WTC11 (cell line): ENCODE data around the gene BABAM2. TPM values are rescaled to one million over a fixed set of nuclear protein-coding genes. Genes with fewer than 3 reads are reported as not detected.

Experiments
- ATAC-seq: fragments of 200-7000 bp; cut with Tn5 transposase; 2 replicates; pipeline ENCODE4 v1.10.0; 2021; ENCODE audit warnings: mild to moderate bottlenecking, moderate library complexity
- CTCF ChIA-PET: fragments of 300-600 bp; sonication (Branson Sonifier 250); formaldehyde crosslinking; loops from one replicate; lab custom pipeline; 2021; ENCODE audit warnings: antibody characterized with exemption; lab: Charles Lee
- POLR2A ChIA-PET: fragments of 350-600 bp; sonication (Branson Sonifier 250); formaldehyde crosslinking; loops from one replicate; lab custom pipeline; 2021; ENCODE audit warnings: antibody characterized with exemption; lab: Charles Lee
- DNase-seq: peaks from one replicate; pipeline ENCODE4 v3.0.0; 2021; ENCODE audit warnings: low spot score
- H3K27ac Mint-ChIP-seq: 2 replicates; pipeline ENCODE4 v1.8.0; 2021; ENCODE audit warnings: mixed read lengths
- H3K27me3 Mint-ChIP-seq: 2 replicates; pipeline ENCODE4 v1.8.0; 2021; ENCODE audit warnings: low read depth, mild to moderate bottlenecking, moderate library complexity, mixed read lengths
- H3K36me3 Mint-ChIP-seq: 2 replicates; pipeline ENCODE4 v1.8.0; 2021; ENCODE audit warnings: mixed read lengths
- H3K4me1 Mint-ChIP-seq: 2 replicates; pipeline ENCODE4 v1.8.0; 2022; ENCODE audit warnings: mixed read lengths
- H3K4me3 Mint-ChIP-seq: 2 replicates; pipeline ENCODE4 v1.8.0; 2021; ENCODE audit warnings: mild to moderate bottlenecking, moderate library complexity, mixed read lengths
- H3K9me3 Mint-ChIP-seq: 2 replicates; pipeline ENCODE4 v1.8.0; 2021; ENCODE audit warnings: mixed read lengths
- ATF1 ChIP-seq: sonication (generic); formaldehyde crosslinking; IDR thresholded peaks from 2 replicates; pipeline ENCODE4 v1.8.1; 2023; ENCODE audit warnings: mild to moderate bottlenecking, moderate library complexity, missing genetic modification reagents
- CTCF ChIP-seq: fragments of 200-600 bp; IDR thresholded peaks from 2 replicates; pipeline ENCODE4 v1.8.0; 2022; ENCODE audit warnings: antibody characterized with exemption
- ELF4 ChIP-seq: sonication (generic); formaldehyde crosslinking; IDR thresholded peaks from 2 replicates; pipeline ENCODE4 v1.8.1; 2022; ENCODE audit warnings: low read depth, mild to moderate bottlenecking, moderate library complexity, missing genetic modification reagents
- FOXJ3 ChIP-seq: sonication (generic); formaldehyde crosslinking; IDR thresholded peaks from 2 replicates; pipeline ENCODE4 v1.9.0; 2021; ENCODE audit warnings: missing genetic modification reagents, mild to moderate bottlenecking, borderline replicate concordance
- FOXP1 ChIP-seq: sonication (generic); formaldehyde crosslinking; IDR thresholded peaks from 2 replicates; pipeline ENCODE4 v1.8.0; 2022; ENCODE audit warnings: missing genetic modification reagents, mild to moderate bottlenecking, moderate library complexity, borderline replicate concordance
- FOXP4 ChIP-seq: sonication (generic); formaldehyde crosslinking; IDR thresholded peaks from 2 replicates; pipeline ENCODE4 v1.8.0; 2022; ENCODE audit warnings: mild to moderate bottlenecking, missing genetic modification reagents
- GRHL2 ChIP-seq: fragments of 250-450 bp; sonication (Bioruptor Pico); IDR thresholded peaks from 2 replicates; pipeline ENCODE4 v1.8.0; 2022; ENCODE audit warnings: mild to moderate bottlenecking, moderate library complexity; ENCODE audit not compliant: insufficient replicate concordance, severe bottlenecking
- GTF2I ChIP-seq: fragments of 250-450 bp; sonication (Bioruptor Pico); conservative IDR thresholded peaks from 2 replicates; pipeline ENCODE4 v1.4.0; 2021; ENCODE audit warnings: mild to moderate bottlenecking
- HMGA2 ChIP-seq: fragments of 250-450 bp; sonication (Bioruptor Pico); IDR thresholded peaks from 2 replicates; pipeline ENCODE4 v1.4.0; 2021; ENCODE audit warnings: mild to moderate bottlenecking, moderate library complexity
- JUN ChIP-seq: sonication (generic); formaldehyde crosslinking; IDR thresholded peaks from 2 replicates; pipeline ENCODE4 v1.8.0; 2023; ENCODE audit warnings: mild to moderate bottlenecking, missing genetic modification reagents
- KAT7 ChIP-seq: sonication (generic); formaldehyde crosslinking; IDR thresholded peaks from 2 replicates; pipeline ENCODE4 v1.8.1; 2023; ENCODE audit warnings: missing genetic modification reagents, mild to moderate bottlenecking, borderline replicate concordance
- MYBL2 ChIP-seq: sonication (generic); formaldehyde crosslinking; IDR thresholded peaks from 2 replicates; pipeline ENCODE4 v1.8.1; 2023; ENCODE audit warnings: mild to moderate bottlenecking, moderate library complexity, missing genetic modification reagents
- NFE2L1 ChIP-seq: sonication (generic); formaldehyde crosslinking; IDR thresholded peaks from 2 replicates; pipeline ENCODE4 v1.8.1; 2023; ENCODE audit warnings: missing genetic modification reagents
- NR2C2 ChIP-seq: sonication (generic); formaldehyde crosslinking; IDR thresholded peaks from 2 replicates; pipeline ENCODE4 v1.8.0; 2022; ENCODE audit warnings: mild to moderate bottlenecking, missing genetic modification reagents
- PREB ChIP-seq: sonication (generic); formaldehyde crosslinking; IDR thresholded peaks from 2 replicates; pipeline ENCODE4 v1.8.1; 2022; ENCODE audit warnings: mild to moderate bottlenecking, missing genetic modification reagents, moderate library complexity, borderline replicate concordance
- RELA ChIP-seq: sonication (generic); formaldehyde crosslinking; IDR thresholded peaks from 2 replicates; pipeline ENCODE4 v1.8.1; 2022; ENCODE audit warnings: missing genetic modification reagents, mild to moderate bottlenecking, borderline replicate concordance
- SMAD3 ChIP-seq: sonication (generic); formaldehyde crosslinking; IDR thresholded peaks from 2 replicates; pipeline ENCODE4 v1.8.0; 2022; ENCODE audit warnings: missing genetic modification reagents, mild to moderate bottlenecking, borderline replicate concordance
- SMAD4 ChIP-seq: sonication (generic); formaldehyde crosslinking; IDR thresholded peaks from 2 replicates; pipeline ENCODE4 v1.8.0; 2022; ENCODE audit warnings: mild to moderate bottlenecking, missing genetic modification reagents
- USF2 ChIP-seq: sonication (generic); formaldehyde crosslinking; IDR thresholded peaks from 2 replicates; pipeline ENCODE4 v1.8.1; 2023; ENCODE audit warnings: mild to moderate bottlenecking, missing genetic modification reagents, moderate library complexity
- ZNF138 ChIP-seq: sonication (generic); formaldehyde crosslinking; conservative IDR thresholded peaks from 2 replicates; pipeline ENCODE4 v1.8.1; 2022; ENCODE audit warnings: mild to moderate bottlenecking, moderate library complexity, missing genetic modification reagents
- ZNF423 ChIP-seq: fragments of 250-450 bp; sonication (Bioruptor Pico); IDR thresholded peaks from 2 replicates; pipeline ENCODE4 v2.1.2; 2022; ENCODE audit warnings: mild to moderate bottlenecking, moderate library complexity
- ZNF512 ChIP-seq: sonication (generic); formaldehyde crosslinking; IDR thresholded peaks from 2 replicates; pipeline ENCODE4 v1.8.1; 2022; ENCODE audit warnings: missing genetic modification reagents, borderline replicate concordance
- ZNF671 ChIP-seq: fragments of 250-450 bp; sonication (Bioruptor Pico); IDR thresholded peaks from 2 replicates; pipeline ENCODE4 v1.8.0; 2021; ENCODE audit warnings: mild to moderate bottlenecking
- total RNA-seq: library from RNA; stranded (reverse); gene quantifications from 3 replicates; pipeline ENCODE4 v1.2.3, GENCODE V29; 2021

The BABAM2 gene
- total RNA-seq, 1 experiment from 2014 or later, result 16.5 TPM

- CTCF ChIA-PET, result no interaction called here
- Mint-ChIP-seq H3K4me1 (no peaks in the 10 kb centered on the region), H3K27me3 (no peaks in the 10 kb centered on the region), H3K36me3 (no peaks in the 10 kb centered on the region), H3K27ac (no peak overlapping the region)
- ATAC-seq (no peak), DNase-seq (no peak)
- POLR2A ChIA-PET, result no interaction called here
- TF ChIP-seq SMAD4 (no peak), GRHL2 (CRISPR knock-in tag) (no peak), NFE2L1 (CRISPR knock-in tag) (no peak), ELF4 (CRISPR knock-in tag) (no peak), MYBL2 (CRISPR knock-in tag) (no peak), GTF2I (CRISPR knock-in tag) (no peak), SMAD3 (CRISPR knock-in tag) (no peak), KAT7 (CRISPR knock-in tag) (no peak), CTCF (no peak), PREB (CRISPR knock-in tag) (no peak), JUN (CRISPR knock-in tag) (no peak), ZNF423 (CRISPR knock-in tag) (no peak), ZNF512 (CRISPR knock-in tag) (no peak)
- TF ChIP-seq, all 79 proteins: peak for 0
- H3K4me3 Mint-ChIP-seq, result no peak overlapping the region
- no peaks in the 10 kb centered on the region for H3K9me3 Mint-ChIP-seq
Observed at GRCh38 chr2:28162564-28162963, 272.0 kb downstream of the BABAM2 start.

GRCh38 chr2:28163028-28163427 is 272.5 kb downstream of the BABAM2 start:
- no peaks in the 10 kb centered on the region for H3K27me3 Mint-ChIP-seq
- DNase-seq (no peak), ATAC-seq (no peak)
- no peak overlapping the region for H3K27ac Mint-ChIP-seq
- CTCF ChIA-PET, result no interaction called here
- H3K36me3 Mint-ChIP-seq, result no peaks in the 10 kb centered on the region
- no peak for TF ChIP-seq ZNF138
- no peaks in the 10 kb centered on the region for H3K9me3 Mint-ChIP-seq
- POLR2A ChIA-PET, result no interaction called here
- H3K4me3 Mint-ChIP-seq, result no peak overlapping the region
- no peaks in the 10 kb centered on the region for H3K4me1 Mint-ChIP-seq

- no peaks in the 10 kb centered on the region for H3K9me3 Mint-ChIP-seq
- DNase-seq (no peak), ATAC-seq (no peak)
- no peak overlapping the region for H3K4me3 Mint-ChIP-seq
- no peaks in the 10 kb centered on the region for H3K27me3 Mint-ChIP-seq
- H3K27ac Mint-ChIP-seq, result no peak overlapping the region
- H3K4me1 Mint-ChIP-seq, result no peaks in the 10 kb centered on the region
- POLR2A ChIA-PET, result no interaction called here
- CTCF ChIA-PET, result interaction anchor here (1.0 kb wide), 1 partner anchor 8 kb away, joined by 3 read pairs; no protein-coding TSS in a partner anchor
- no peaks in the 10 kb centered on the region for H3K36me3 Mint-ChIP-seq
- TF ChIP-seq FOXP4 (no peak), HMGA2 (no peak), NR2C2 (CRISPR knock-in tag) (no peak), FOXP1 (CRISPR knock-in tag) (no peak), USF2 (no peak), JUN (CRISPR knock-in tag) (no peak), RELA (CRISPR knock-in tag) (no peak), FOXJ3 (no peak), ZNF671 (no peak), ATF1 (CRISPR knock-in tag) (no peak)
Observed at GRCh38 chr2:28163627-28164279, 273.2 kb downstream of the BABAM2 start.
